Activated CD4-positive, alpha-beta T cell treated with anti-CD3 and anti-CD28 coated beads for 1 hour (primary cell): ENCODE measurements around the gene RETREG3.
"Not testable (repeated sequence)": the region's sequence is repeated elsewhere in the genome, so short reads cannot be mapped to it uniquely, and the experiment has no call there.

ENCODE experiments used
- DNase-seq: peaks from one replicate; pipeline ENCODE4 v3.0.0-alpha.2; 2020

Gene RETREG3

GRCh38 chr17:42548993-42549755 lies 60.0 kb downstream of the RETREG3 start:
- DNase-seq, result no peak

GRCh38 chr17:42548070-42548837 lies 60.9 kb downstream of the RETREG3 start:
- peak; percentile 68 for DNase-seq

GRCh38 chr17:42547698-42548069 lies 61.5 kb downstream of the RETREG3 start:
- no peak for DNase-seq

- no peak for DNase-seq
Observed at GRCh38 chr17:42547001-42547461, 62.1 kb downstream of the RETREG3 start.

- not testable (repeated sequence) for DNase-seq
Observed at GRCh38 chr17:42545755-42546505, 63.2 kb downstream of the RETREG3 start.

- no peak for DNase-seq
Observed at GRCh38 chr17:42544874-42545283, 64.3 kb downstream of the RETREG3 start.

- DNase-seq, result no peak
Observed at GRCh38 chr17:42543190-42544079, 65.7 kb downstream of the RETREG3 start.

GRCh38 chr17:42541041-42541833 lies 67.9 kb downstream of the RETREG3 start:
- DNase-seq, result no peak

GRCh38 chr17:42540558-42540957 lies 68.6 kb downstream of the RETREG3 start:
- DNase-seq, result not testable (repeated sequence)

GRCh38 chr17:42538482-42538881 lies 70.7 kb downstream of the RETREG3 start:
- DNase-seq, result no peak

GRCh38 chr17:42537826-42538451 lies 71.2 kb downstream of the RETREG3 start:
- no peak for DNase-seq

- no peak for DNase-seq
Observed at GRCh38 chr17:42537156-42537805, 71.9 kb downstream of the RETREG3 start.

- DNase-seq, result peak; percentile 51
Observed at GRCh38 chr17:42536372-42537155, 72.6 kb downstream of the RETREG3 start.

- peak; percentile 67 for DNase-seq
Observed at GRCh38 chr17:42536048-42536371, 73.2 kb downstream of the RETREG3 start, which contains the start of gene NAGLU. Gene NAGLU, plus strand, starts transcription at chr17:42536241. Its CDS starts 32 bp downstream, at chr17:42536273.

- no peak for DNase-seq
Observed at GRCh38 chr17:42535155-42536047, 73.8 kb downstream of the RETREG3 start.

- peak; percentile 28 for DNase-seq
Observed at GRCh38 chr17:42531455-42532354, 77.5 kb downstream of the RETREG3 start.

- DNase-seq, result no peak
Observed at GRCh38 chr17:42530952-42531454, 78.2 kb downstream of the RETREG3 start.
